C4-2B (cell line): Measurements from ENCODE around the gene SCIN.

Experiments
- H3K27ac ChIP-seq: fragments of 450-650 bp; 2 replicates; pipeline ENCODE4 v1.5.1; 2017
- CTCF ChIP-seq: fragments of 450-650 bp; conservative IDR thresholded peaks from 2 replicates; pipeline ENCODE4 v1.5.1; 2017; ENCODE audit warnings: mild to moderate bottlenecking
- ZFX ChIP-seq: fragments of 450-650 bp; IDR thresholded peaks from 2 replicates; pipeline ENCODE4 v1.6.1; 2017

The SCIN gene

GRCh38 chr7:12692035-12692434 lies 121.5 kb downstream of the SCIN start:
- TF ChIP-seq ZFX = no peak
- TF ChIP-seq CTCF = no peak
- no peak overlapping the region for H3K27ac ChIP-seq

GRCh38 chr7:12692479-12693259 lies 122.1 kb downstream of the SCIN start:
- TF ChIP-seq ZFX = no peak
- no peak for TF ChIP-seq CTCF

GRCh38 chr7:12694817-12695216 lies 124.3 kb downstream of the SCIN start:
- TF ChIP-seq CTCF (no peak), ZFX (no peak)
- no peak overlapping the region for H3K27ac ChIP-seq

More at GRCh38 chr7:12692479-12693259, 122.1 kb downstream of the SCIN start:
- no peak overlapping the region for H3K27ac ChIP-seq

- H3K27ac ChIP-seq = no peak overlapping the region
- no peak for TF ChIP-seq ZFX
- no peak for TF ChIP-seq CTCF
These were observed 125.4 kb downstream of the SCIN start for GRCh38 chr7:12695965-12696364.

GRCh38 chr7:12699299-12699698 lies 128.8 kb downstream of the SCIN start:
- no peak for TF ChIP-seq CTCF
- TF ChIP-seq ZFX = no peak
- no peak overlapping the region for H3K27ac ChIP-seq

- H3K27ac ChIP-seq = no peak overlapping the region
- TF ChIP-seq ZFX (no peak), CTCF (no peak)
These were observed 130.9 kb downstream of the SCIN start for GRCh38 chr7:12701433-12701832.

- no peak for TF ChIP-seq ZFX
- no peak for TF ChIP-seq CTCF
- no peak overlapping the region for H3K27ac ChIP-seq
These were observed 133.4 kb downstream of the SCIN start for GRCh38 chr7:12703881-12704280.
